Measurements from ENCODE around the gene LDLR.

- TF ChIP-seq POLR2AphosphoS5 (IDR thresholded peaks at IDR 0.05; ENCODE audit: low read depth, low read length) (no peak), POLR2A (IDR thresholded peaks at IDR 0.05; ENCODE audit: low read depth, low read length) (no peak), TAF1 (IDR thresholded peaks at IDR 0.05; ENCODE audit: low read depth, low read length) (no peak)
These were observed 77.2 kb downstream of the LDLR start for GRCh38 chr19:11166281-11167142.

Measured in GM12891 (cell line).